Measurements from ENCODE around the gene ANO6.
"Not testable (repeated sequence)": the region's sequence is repeated elsewhere in the genome, so short reads cannot be mapped to it uniquely, and the experiment has no call there.

ANO6 gene

GRCh38 chr12:45243963-45244362 lies 28.1 kb downstream of the ANO6 start:
- no peak for DNase-seq (ENCODE audit: low spot score)

GRCh38 chr12:45244561-45245343 lies 28.9 kb downstream of the ANO6 start:
- peak; percentile 48 for DNase-seq (ENCODE audit: low spot score)

- no peak for DNase-seq (ENCODE audit: low spot score)
These were observed 30.3 kb downstream of the ANO6 start for GRCh38 chr12:45246236-45246635.

- DNase-seq (ENCODE audit: low spot score) = no peak
These were observed 31.7 kb downstream of the ANO6 start for GRCh38 chr12:45247589-45247988.

GRCh38 chr12:45248095-45248494 lies 32.2 kb downstream of the ANO6 start:
- DNase-seq (ENCODE audit: low spot score) = no peak

- DNase-seq (ENCODE audit: low spot score) = no peak
These were observed 38.4 kb downstream of the ANO6 start for GRCh38 chr12:45254254-45254653.

GRCh38 chr12:45256721-45257120 lies 40.8 kb downstream of the ANO6 start:
- no peak for DNase-seq (ENCODE audit: low spot score)

GRCh38 chr12:45257185-45257930 lies 41.5 kb downstream of the ANO6 start:
- no peak for DNase-seq (ENCODE audit: low spot score)

- DNase-seq (ENCODE audit: low spot score) = no peak
These were observed 43.8 kb downstream of the ANO6 start for GRCh38 chr12:45259675-45260074.

GRCh38 chr12:45260104-45260815 lies 44.4 kb downstream of the ANO6 start:
- DNase-seq (ENCODE audit: low spot score) = no peak

- no peak for DNase-seq (ENCODE audit: low spot score)
These were observed 45.0 kb downstream of the ANO6 start for GRCh38 chr12:45260854-45261253.

- DNase-seq (ENCODE audit: low spot score) = not testable (repeated sequence)
These were observed 46.3 kb downstream of the ANO6 start for GRCh38 chr12:45262185-45262584.

- no peak for DNase-seq (ENCODE audit: low spot score)
These were observed 47.7 kb downstream of the ANO6 start for GRCh38 chr12:45263587-45263986.

GRCh38 chr12:45268672-45269411 lies 52.9 kb downstream of the ANO6 start:
- peak; percentile 22 for DNase-seq (ENCODE audit: low spot score)

- no peak for DNase-seq (ENCODE audit: low spot score)
These were observed 53.5 kb downstream of the ANO6 start for GRCh38 chr12:45269412-45269751.

GRCh38 chr12:45270951-45271350 lies 55.1 kb downstream of the ANO6 start:
- DNase-seq (ENCODE audit: low spot score) = no peak

GRCh38 chr12:45273717-45274271 lies 57.9 kb downstream of the ANO6 start:
- no peak for DNase-seq (ENCODE audit: low spot score)

- DNase-seq (ENCODE audit: low spot score) = no peak
These were observed 60.4 kb downstream of the ANO6 start for GRCh38 chr12:45276154-45276755.

GRCh38 chr12:45278447-45278846 lies 62.6 kb downstream of the ANO6 start:
- no peak for DNase-seq (ENCODE audit: low spot score)

GRCh38 chr12:45279931-45280830 lies 64.3 kb downstream of the ANO6 start:
- no peak for DNase-seq (ENCODE audit: low spot score)

All from pons (tissue), 1 donor.